Measurements from ENCODE around the gene BHLHE40. TPM values are rescaled to one million over a fixed set of nuclear protein-coding genes. Genes with fewer than 3 reads are reported as not detected.

Gene BHLHE40
- total and polyA plus RNA-seq, 2 of the 13 experiments (the other 11 are each of a cell fraction or from before 2014, with no cell fraction given), result 1.8 to 51.0 TPM

- TF ChIP-seq NBN (conservative IDR thresholded peaks at IDR 0.05) (no peak), HOXA3 (CRISPR knock-in tag; IDR thresholded peaks at IDR 0.05) (no peak), SMARCE1 (IDR thresholded peaks at IDR 0.05; ENCODE audit: borderline replicate concordance) (no peak), AHR (CRISPR knock-in tag; IDR thresholded peaks at IDR 0.05) (no peak), E2F5 (CRISPR knock-in tag; conservative IDR thresholded peaks at IDR 0.05) (no peak), CHCHD3 (CRISPR knock-in tag; IDR thresholded peaks at IDR 0.05) (no peak), KLF6 (CRISPR knock-in tag; IDR thresholded peaks at IDR 0.05) (no peak), SNAPC4 (CRISPR knock-in tag; IDR thresholded peaks at IDR 0.05) (no peak), EZH2 (conservative IDR thresholded peaks at IDR 0.05; ENCODE audit: low read depth, low read length) (no peak), ZNF557 (CRISPR knock-in tag; IDR thresholded peaks at IDR 0.05) (no peak), AHDC1 (CRISPR knock-in tag; IDR thresholded peaks at IDR 0.05; ENCODE audit: borderline replicate concordance) (no peak), ZNF879 (CRISPR knock-in tag; IDR thresholded peaks at IDR 0.05) (no peak), IKZF4 (CRISPR knock-in tag; IDR thresholded peaks at IDR 0.05; ENCODE audit: borderline replicate concordance, low read depth, not compliant biosample characterization) (no peak), ZGPAT (CRISPR knock-in tag; IDR thresholded peaks at IDR 0.05) (peak; percentile 12; the same call in 1 of the 2 replicates), ZNF138 (CRISPR knock-in tag; IDR thresholded peaks at IDR 0.05; ENCODE audit: low read depth) (no peak)
These were observed 6.3 kb downstream of the BHLHE40 start (continued) for GRCh38 chr3:4985330-4986174.
